Measurements from ENCODE around the gene ZFPM1. TPM values are rescaled to one million over a fixed set of nuclear protein-coding genes. Genes with fewer than 3 reads are reported as not detected.
"Not testable (repeated sequence)": the region's sequence is repeated elsewhere in the genome, so short reads cannot be mapped to it uniquely, and the experiment has no call there.

Gene ZFPM1
- total RNA-seq, 2 donors from 2014 or later: 18.1 to 21.5 TPM

DNA sequence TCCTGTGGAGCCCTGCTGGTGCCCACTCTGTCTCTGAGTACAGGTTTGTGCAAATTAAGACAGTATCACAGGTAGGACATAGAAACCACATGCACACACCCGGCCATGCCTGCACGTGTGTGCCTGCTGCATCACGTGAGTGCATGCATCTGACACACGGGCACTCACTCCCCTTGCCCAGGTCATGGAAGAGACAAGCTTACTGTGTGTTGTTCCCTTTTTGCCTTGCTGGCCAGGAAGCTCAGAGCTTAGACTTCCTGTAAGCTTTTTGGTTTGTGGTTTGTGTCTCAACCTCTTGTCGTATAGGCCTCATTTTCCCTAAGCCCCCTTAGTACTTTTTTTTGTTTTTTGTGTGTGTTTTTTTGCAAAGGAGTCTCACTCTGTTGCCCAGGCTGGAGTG is 45.3 kb upstream of the ZFPM1 start:
- Mint-ChIP-seq H3K4me3 (no peak overlapping the region), H3K27ac (no peak overlapping the region), H3K9me3 (no peaks in the 10 kb centered on the region), H3K36me3 (ENCODE audit: low read depth) (no peaks in the 10 kb centered on the region), H3K4me1 (no peaks in the 10 kb centered on the region), H3K27me3 (ENCODE audit: insufficient read depth) (no peaks in the 10 kb centered on the region)
- 92 to 96% methylated on average over 4 of the region's 5 CpGs for WGBS, 2 experiments (ENCODE audit: insufficient coverage in 1 of 2, insufficient read length in 1 of 2)
- no peak for TF ChIP-seq CTCF (conservative IDR thresholded peaks at IDR 0.05)
- no peaks in the 10 kb centered on the region for H3K27me3 ChIP-seq (ENCODE audit: control insufficient read depth, insufficient read depth, low read length, poor library complexity, severe bottlenecking)
- no peak overlapping the region for H3K9ac ChIP-seq (ENCODE audit: extremely low read depth, low read length, poor library complexity, severe bottlenecking)
- H3K9me3 ChIP-seq (ENCODE audit: control insufficient read depth, low read length): no peaks in the 10 kb centered on the region
- H3K4me3 ChIP-seq (ENCODE audit: low read length): no peak overlapping the region
- DNase-seq: no peak
- no peak overlapping the region for H3K27ac ChIP-seq (ENCODE audit: low read depth, low read length)
- no peaks in the 10 kb centered on the region for H3K4me1 ChIP-seq (ENCODE audit: control insufficient read depth, insufficient read depth, low read length)
- H3K36me3 ChIP-seq (ENCODE audit: control insufficient read depth, insufficient read depth, low read length): no peaks in the 10 kb centered on the region

DNA sequence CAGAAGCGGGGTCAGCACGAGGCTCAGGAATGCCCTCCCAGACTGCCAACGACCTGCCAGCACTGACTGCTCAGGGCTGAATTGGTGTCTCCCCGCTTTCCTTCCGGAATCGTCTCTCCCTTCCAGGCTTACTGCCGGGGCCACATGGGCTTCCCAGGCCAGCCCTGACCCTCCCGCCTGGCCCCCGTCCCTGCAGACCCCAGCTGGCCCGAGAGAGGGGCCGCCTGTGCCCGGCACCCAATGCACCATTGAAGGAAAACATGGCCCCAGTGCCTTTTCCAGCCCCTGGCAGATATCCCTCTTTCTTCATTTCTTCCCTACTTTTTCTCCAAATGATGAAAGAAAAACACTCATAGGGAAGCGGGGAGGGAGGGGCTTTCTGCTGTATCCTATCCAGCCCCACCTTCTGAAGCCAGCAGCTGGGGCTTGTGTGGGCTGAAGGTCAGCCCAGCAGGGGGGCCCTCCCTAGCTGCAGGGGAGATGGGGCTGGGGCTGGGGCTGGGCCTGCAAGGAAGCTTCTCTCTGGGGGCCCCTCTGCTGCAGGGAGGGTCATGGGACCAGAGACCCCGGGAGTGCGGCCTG is 44.4 kb upstream of the ZFPM1 start:
- Histone ChIP-seq H3K9ac (ENCODE audit: extremely low read depth, low read length, poor library complexity, severe bottlenecking) (no peak overlapping the region), H3K27me3 (ENCODE audit: control insufficient read depth, insufficient read depth, low read length, poor library complexity, severe bottlenecking) (no peaks in the 10 kb centered on the region), H3K4me1 (ENCODE audit: control insufficient read depth, insufficient read depth, low read length) (no peaks in the 10 kb centered on the region), H3K4me3 (ENCODE audit: low read length) (no peak overlapping the region), H3K36me3 (ENCODE audit: control insufficient read depth, insufficient read depth, low read length) (no peaks in the 10 kb centered on the region), H3K27ac (ENCODE audit: low read depth, low read length) (no peak overlapping the region), H3K9me3 (ENCODE audit: control insufficient read depth, low read length) (no peaks in the 10 kb centered on the region)
- no peaks in the 10 kb centered on the region for H3K9me3 Mint-ChIP-seq
- 85 to 93% methylated on average over 8 to 15 of the region's 15 CpGs for WGBS, 2 experiments (ENCODE audit: insufficient coverage in 1 of 2, insufficient read length in 1 of 2)
- no peak for TF ChIP-seq CTCF (conservative IDR thresholded peaks at IDR 0.05)
- no peak for DNase-seq
- no peaks in the 10 kb centered on the region for H3K27me3 Mint-ChIP-seq (ENCODE audit: insufficient read depth)
- no peaks in the 10 kb centered on the region for H3K4me1 Mint-ChIP-seq
- H3K27ac Mint-ChIP-seq: no peak overlapping the region
- no peaks in the 10 kb centered on the region for H3K36me3 Mint-ChIP-seq (ENCODE audit: low read depth)
- H3K4me3 Mint-ChIP-seq: no peak overlapping the region

DNA sequence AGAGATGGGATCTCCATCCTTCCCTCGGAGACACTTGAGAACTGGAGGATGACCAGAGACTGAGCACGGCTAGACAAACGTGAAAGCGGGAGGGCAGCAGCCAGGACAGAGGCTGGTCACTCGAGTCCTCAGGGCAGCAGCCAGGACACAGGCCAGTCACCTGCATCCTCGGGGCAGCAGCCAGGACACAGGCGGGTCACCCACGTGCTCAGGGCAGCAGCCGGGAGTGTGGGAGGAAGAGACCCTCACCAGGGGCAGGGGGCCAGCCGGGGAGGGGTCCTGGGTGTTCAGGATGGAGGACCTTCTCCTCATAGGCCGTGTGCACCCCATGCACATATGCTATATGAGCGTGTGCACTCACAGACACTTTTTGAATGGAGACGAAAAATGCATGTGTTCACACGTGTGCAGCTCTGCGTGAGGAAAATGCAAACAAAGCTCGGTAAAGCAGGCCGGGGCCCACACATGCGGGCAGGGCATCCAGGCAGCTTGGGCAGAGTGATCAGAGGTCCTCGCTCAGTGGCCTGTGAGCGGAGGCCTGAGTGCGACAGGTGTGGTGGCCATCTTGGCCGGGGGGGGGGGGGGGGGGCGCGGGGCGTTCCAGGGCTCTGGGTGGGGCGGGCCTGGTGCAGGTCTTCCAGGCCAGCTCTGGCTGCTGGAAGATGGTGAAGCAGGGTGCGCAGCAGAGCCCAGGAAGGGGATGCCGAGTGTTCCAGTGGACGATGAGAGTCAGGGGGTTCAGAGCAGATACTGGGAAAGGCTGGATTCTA is 43.6 kb upstream of the ZFPM1 start:
- H3K27ac ChIP-seq (ENCODE audit: low read depth, low read length): no peak overlapping the region
- no peak overlapping the region for H3K27ac Mint-ChIP-seq
- no peaks in the 10 kb centered on the region for H3K36me3 Mint-ChIP-seq (ENCODE audit: low read depth)

DNA sequence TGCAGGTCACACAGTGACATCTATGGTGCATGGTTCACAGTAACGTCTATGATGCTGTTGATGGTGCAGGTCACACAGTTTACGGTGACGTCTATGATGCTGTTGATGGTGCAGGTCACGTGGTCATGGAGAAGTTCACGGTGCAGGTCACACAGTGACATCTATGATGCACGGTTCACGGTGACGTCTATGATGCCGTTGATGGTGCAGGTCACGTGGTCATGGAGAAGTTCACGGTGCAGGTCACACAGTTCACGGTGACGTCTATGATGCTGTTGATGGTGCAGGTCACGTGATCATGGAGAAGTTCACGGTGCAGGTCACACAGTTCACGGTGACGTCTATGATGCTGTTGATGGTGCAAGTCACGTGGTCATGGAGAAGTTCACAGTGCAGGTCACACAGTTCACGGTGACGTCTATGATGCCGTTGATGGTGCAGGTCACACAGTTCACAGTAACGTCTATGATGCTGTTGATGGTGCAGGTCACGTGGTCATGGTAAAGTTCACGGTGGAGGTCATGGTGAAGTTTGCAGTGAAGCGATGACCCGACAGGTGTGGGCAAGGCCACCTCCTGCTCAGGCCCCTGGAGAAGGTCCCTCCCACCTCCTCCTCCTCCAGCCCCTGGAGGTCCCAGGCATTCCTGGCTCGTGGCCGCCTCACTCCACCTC is 42.6 kb upstream of the ZFPM1 start:
- H3K4me1 Mint-ChIP-seq; H3K27ac Mint-ChIP-seq; H3K9ac ChIP-seq (ENCODE audit: extremely low read depth, low read length, poor library complexity, severe bottlenecking); H3K9me3 Mint-ChIP-seq; H3K9me3 ChIP-seq (ENCODE audit: control insufficient read depth, low read length); H3K4me3 ChIP-seq (ENCODE audit: low read length); DNase-seq; H3K36me3 Mint-ChIP-seq (ENCODE audit: low read depth); H3K4me3 Mint-ChIP-seq; H3K27me3 ChIP-seq (ENCODE audit: control insufficient read depth, insufficient read depth, low read length, poor library complexity, severe bottlenecking); H3K36me3 ChIP-seq (ENCODE audit: control insufficient read depth, insufficient read depth, low read length); H3K27ac ChIP-seq (ENCODE audit: low read depth, low read length); H3K27me3 Mint-ChIP-seq (ENCODE audit: insufficient read depth); H3K4me1 ChIP-seq (ENCODE audit: control insufficient read depth, insufficient read depth, low read length): not testable (repeated sequence)
- 94 to 96% methylated on average over 20 to 28 of the region's 28 CpGs for WGBS, 2 experiments (ENCODE audit: insufficient coverage in 1 of 2, insufficient read length in 1 of 2)

More for the DNA sequence above, 43.6 kb upstream of the ZFPM1 start:
- H3K4me3 Mint-ChIP-seq: no peak overlapping the region
- Histone ChIP-seq H3K27me3 (ENCODE audit: control insufficient read depth, insufficient read depth, low read length, poor library complexity, severe bottlenecking) (no peaks in the 10 kb centered on the region), H3K36me3 (ENCODE audit: control insufficient read depth, insufficient read depth, low read length) (no peaks in the 10 kb centered on the region), H3K9ac (ENCODE audit: extremely low read depth, low read length, poor library complexity, severe bottlenecking) (no peak overlapping the region), H3K9me3 (ENCODE audit: control insufficient read depth, low read length) (no peaks in the 10 kb centered on the region), H3K4me3 (ENCODE audit: low read length) (no peak overlapping the region), H3K4me1 (ENCODE audit: control insufficient read depth, insufficient read depth, low read length) (no peaks in the 10 kb centered on the region)
- 92 to 93% methylated on average over 19 to 28 of the region's 29 CpGs for WGBS, 2 experiments (ENCODE audit: insufficient coverage in 1 of 2, insufficient read length in 1 of 2)
- no peaks in the 10 kb centered on the region for H3K9me3 Mint-ChIP-seq
- DNase-seq: no peak
- TF ChIP-seq CTCF (conservative IDR thresholded peaks at IDR 0.05): no peak
- no peaks in the 10 kb centered on the region for H3K4me1 Mint-ChIP-seq
- no peaks in the 10 kb centered on the region for H3K27me3 Mint-ChIP-seq (ENCODE audit: insufficient read depth)
